Epidermal melanocyte (primary cell): ENCODE measurements around the gene CRYBG2.
"Not testable (repeated sequence)": the region's sequence is repeated elsewhere in the genome, so short reads cannot be mapped to it uniquely, and the experiment has no call there.

Experiments
- DNase-seq: peaks from one replicate; pipeline ENCODE4 v3.0.0; 2011; ENCODE audit warnings: low spot score; ENCODE audit not compliant: insufficient read length

The CRYBG2 gene

GRCh38 chr1:26353976-26354820 is at the start of gene CRYBG2:
TSS of gene CRYBG2 (minus strand) at chr1:26354130. CDS start at chr1:26346657, 7,473 bp downstream.
- no peak for DNase-seq

DNA sequence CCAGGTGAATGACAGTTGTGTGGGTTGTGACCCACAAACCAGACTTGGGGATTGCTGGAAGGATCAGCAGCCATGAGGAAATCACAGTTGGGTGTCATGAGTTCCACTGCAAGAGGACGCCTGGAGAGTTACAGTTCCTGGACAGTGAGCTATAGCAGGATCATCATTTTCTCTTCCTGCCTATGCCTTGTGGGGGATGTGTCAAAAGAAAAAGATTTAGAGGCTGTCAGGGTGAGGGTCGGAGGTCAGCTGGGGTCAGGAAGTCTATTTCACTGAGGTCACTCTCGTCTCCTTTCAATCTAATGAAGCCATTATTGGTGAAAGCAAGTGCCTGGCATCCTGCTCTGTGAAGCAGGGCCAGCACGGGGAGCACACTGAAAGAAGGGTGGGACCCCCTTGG is 49.7 kb upstream of the CRYBG2 start:
- no peak for DNase-seq

- DNase-seq: no peak
These were observed 48.0 kb upstream of the CRYBG2 start for GRCh38 chr1:26401891-26402290.

GRCh38 chr1:26399034-26399433 is 45.1 kb upstream of the CRYBG2 start:
- DNase-seq: no peak

GRCh38 chr1:26395754-26396153 is 41.8 kb upstream of the CRYBG2 start:
- no peak for DNase-seq

GRCh38 chr1:26391450-26391849 is 37.5 kb upstream of the CRYBG2 start:
- DNase-seq: no peak

DNA sequence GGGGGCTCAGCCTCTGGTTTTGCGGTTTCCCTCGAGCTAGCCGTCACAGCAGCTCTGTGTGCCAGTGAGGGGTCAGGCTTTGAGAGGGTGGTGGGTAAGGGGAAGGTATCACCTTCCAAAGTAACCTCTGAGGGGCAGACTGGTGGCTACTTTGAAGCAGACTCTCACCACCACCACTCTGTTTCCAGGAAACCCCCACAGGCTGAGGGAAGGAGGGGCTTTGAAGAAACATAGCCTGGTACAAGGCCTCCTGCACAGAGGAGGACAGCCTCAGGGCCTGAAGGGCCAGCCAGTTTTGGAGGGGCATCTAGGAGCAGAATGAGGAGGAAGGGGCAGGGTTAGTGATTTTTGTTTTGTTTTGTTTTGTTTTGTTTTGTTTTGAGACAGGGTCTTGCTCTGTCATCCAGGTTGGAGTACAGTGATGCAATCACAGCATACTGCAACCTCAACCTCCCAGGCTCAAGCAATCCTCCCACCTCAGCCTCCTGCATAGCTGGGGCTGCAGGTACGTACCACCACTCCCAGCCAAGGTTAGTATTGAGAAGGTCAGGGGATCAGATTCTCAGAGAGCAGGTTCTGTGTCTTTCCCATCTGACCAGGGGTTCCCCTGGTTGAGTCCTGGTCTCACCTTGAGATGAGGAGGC is 35.8 kb upstream of the CRYBG2 start:
- no peak for DNase-seq

DNA sequence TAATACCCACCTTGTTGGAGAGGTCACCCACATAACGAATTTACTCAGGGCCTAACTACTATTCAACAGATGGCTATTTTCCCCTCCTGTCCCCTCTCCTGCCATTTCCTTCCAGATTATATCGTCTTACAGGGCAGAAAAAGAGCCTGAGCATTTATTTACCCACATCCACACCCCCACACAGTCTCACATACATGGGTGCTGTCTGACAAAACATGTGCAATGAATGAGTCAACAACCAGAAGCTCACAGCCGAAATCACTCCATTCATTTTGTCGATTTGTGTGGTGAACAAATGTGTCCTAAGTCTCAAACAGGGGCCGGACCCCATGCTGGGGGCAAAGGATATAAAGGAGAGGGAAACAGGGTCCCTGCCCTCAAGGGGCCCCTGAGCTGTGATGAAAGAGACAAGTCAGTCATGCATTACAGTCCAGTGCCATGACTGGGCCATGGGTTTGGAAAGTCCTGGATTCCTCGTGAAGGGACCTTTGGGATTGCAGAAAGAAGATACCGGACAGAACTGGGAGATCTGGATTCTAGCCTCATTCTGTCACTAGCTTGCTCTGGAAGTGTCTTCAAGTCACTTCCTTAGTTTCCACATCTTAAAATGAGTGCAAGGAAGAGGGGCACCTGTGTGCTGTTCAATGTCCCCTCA is 35.0 kb upstream of the CRYBG2 start:
- no peak for DNase-seq

- no peak for DNase-seq
These were observed 33.5 kb upstream of the CRYBG2 start for GRCh38 chr1:26387447-26387846.

- not testable (repeated sequence) for DNase-seq
These were observed 31.1 kb upstream of the CRYBG2 start for GRCh38 chr1:26385063-26385462.

DNA sequence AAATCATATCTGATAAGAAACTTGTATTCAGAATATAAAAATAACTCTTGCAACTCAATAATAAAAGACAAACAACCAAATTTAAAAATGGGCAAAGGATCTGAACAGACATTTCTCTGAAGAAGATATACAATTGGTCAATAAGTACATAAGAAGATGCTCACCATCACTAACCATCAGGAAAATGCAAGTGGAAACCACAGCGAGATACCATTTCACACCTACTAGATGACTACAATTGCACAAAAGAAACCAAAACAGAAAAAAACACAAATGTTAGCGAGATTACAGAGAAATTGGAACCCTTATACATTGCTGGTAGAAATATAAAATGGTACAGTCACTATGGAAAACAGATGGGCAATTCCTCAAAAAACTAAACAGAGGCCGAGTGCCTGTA is 30.1 kb upstream of the CRYBG2 start:
- DNase-seq: no peak

- DNase-seq: no peak
These were observed 24.9 kb upstream of the CRYBG2 start for GRCh38 chr1:26378879-26379251.

- DNase-seq: peak; percentile 45
These were observed 24.4 kb upstream of the CRYBG2 start for GRCh38 chr1:26378088-26378878.

GRCh38 chr1:26376050-26376449 is 22.1 kb upstream of the CRYBG2 start:
- DNase-seq: no peak

DNA sequence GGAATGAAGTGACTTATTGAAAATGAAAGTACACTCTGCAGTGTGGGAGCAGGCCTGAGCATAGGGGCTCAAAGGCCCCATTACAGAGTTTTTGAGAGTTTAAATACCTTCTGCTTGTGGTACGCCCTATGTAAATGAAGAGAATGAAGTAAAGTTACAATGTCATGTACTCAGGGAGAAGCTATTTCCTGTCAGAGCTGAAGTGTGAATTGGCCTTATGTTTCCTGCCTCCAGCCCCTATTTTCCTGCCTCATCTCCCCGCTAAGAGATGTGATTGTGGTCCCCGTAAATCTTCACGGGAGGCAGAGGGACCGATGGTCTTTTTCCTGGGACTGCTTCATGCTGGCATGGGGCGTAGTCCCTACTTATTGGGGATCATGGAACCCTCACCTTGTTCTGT is 21.2 kb upstream of the CRYBG2 start:
- DNase-seq: no peak

DNA sequence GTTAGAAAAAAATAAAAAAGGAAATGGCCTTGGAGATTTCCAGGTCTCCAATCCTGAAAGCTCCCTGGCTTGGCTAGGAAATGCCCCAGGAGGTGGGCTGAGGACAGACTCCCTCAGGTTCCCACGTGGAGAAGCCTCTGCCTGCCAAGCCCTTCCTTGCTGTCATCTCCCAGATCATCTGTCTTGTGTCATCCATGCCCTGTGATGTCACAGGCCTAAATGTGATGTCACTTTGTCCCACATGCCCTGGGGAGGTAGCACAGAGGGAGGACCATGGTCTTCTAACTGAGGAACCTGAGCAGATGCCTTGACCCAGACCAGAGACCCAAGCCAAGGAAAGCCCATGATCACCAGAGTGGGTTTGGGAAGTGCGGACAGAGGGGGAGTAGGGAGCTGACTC is 20.4 kb upstream of the CRYBG2 start:
- DNase-seq: not testable (repeated sequence)

DNA sequence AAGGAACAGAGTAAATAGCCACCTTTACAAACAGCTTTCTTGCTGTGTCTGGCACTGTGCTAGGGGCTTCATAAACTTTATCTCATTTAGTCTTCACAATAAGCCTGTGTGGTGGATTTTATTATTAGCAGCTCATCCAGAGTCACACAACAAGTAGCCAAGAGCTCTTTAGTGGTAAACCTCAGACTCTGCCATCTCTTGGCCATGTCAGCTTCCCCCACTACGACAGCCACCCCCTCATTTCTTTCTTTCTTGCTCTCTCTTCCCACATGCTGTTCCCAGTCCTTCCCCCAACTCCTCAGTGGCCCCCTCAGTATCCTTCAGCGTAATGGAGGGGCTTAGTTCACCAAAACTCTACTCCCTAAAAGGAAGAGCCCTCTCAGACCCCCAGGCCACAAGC is 19.9 kb upstream of the CRYBG2 start:
- no peak for DNase-seq

DNA sequence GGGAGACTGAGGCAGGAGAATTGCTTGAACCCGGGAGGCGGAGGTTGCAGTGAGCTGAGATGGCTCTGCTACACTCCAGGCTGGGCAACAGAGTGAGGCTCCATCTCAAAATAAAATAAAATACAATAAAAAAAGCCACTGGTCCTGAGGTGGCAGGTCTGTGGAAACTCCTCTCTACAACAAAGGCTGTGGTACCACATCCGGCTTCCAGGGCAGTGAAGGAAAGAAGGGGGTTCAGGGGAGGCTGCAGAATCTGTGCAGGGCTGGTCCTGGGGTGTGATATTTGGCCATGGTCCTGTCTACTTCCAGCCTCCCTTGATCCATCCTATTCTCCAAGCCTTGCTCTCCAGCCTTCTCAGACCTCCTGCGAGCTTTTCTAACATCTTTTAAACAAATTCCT is 19.4 kb upstream of the CRYBG2 start:
- no peak for DNase-seq

DNA sequence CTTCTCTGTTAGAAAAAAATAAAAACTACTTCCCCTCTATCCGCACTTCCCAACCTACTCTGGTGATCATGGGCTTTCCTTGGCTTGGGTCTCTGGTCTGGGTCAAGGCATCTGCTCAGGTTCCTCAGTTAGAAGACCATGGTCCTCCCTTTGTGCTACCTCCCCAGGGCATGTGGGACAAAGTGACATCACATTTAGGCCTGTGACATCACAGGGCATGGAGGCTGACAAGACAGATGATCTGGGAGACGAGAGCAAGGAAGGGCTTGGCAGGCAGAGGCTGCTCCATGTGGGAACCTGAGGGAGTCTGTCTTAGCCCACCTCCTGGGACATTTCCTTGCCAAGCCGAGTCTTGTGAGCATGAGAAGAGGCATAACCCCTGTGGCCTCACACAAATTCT is 18.7 kb upstream of the CRYBG2 start, which contains the start of gene ZNF683:
Gene ZNF683, minus strand, starts transcription at position 140 of the 400 bp plus-strand sequence. CDS start 4,179 bp downstream, outside the sequence.
- DNase-seq: not testable (repeated sequence)

GRCh38 chr1:26372039-26372438 is 18.1 kb upstream of the CRYBG2 start:
- no peak for DNase-seq

DNA sequence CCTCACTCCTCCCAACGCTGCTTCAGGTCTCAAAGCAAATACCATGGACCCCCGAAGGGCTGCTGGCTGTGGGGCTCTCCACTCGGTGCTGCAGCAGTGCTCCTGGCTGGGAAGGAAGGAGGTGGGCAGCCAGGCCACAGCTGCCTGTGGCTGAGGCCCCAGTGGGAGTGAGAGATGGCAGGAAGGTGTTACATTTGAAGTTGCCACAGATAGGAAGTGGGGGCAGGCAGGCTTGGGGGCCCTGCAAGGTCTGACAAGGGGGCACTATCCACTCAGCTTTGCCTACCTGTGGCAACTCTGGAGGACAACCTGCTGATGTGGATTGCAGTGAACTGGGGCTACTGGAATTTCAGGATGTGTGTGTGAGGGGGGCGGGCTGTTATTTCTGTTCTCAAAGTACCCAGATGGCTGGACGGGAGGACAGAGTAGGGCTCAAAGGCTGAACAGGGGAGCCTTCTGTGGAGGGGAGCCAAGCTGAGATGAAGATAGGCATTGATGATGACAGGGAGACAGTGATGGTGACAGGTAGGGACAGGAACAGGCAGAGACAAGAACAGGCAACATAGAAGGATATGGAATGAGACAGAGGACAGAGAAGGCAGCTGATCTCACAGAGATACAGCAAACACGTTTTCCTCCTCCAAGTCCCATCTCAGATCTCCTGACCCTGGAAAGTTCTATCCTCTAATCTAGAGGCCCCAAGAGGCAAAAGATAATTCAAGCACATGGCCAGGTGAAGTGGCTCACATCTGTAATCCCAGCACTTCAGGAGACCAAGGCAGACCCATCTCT is 16.9 kb upstream of the CRYBG2 start:
- DNase-seq: no peak
